Right forelimb (tissue), 1 donor: ENCODE data around the gene TGIF2.
"Not testable (repeated sequence)": the region's sequence is repeated elsewhere in the genome, so short reads cannot be mapped to it uniquely, and the experiment has no call there.

Experiments used
- DNase-seq: peaks from one replicate; pipeline ENCODE4 v3.0.0-alpha.2; 2018

The TGIF2 gene

GRCh38 chr20:36579996-36580545 lies 6.7 kb downstream of the TGIF2 start:
- no peak for DNase-seq

- no peak for DNase-seq
Observed at GRCh38 chr20:36582322-36582721, 8.9 kb downstream of the TGIF2 start.

- no peak for DNase-seq
Observed at GRCh38 chr20:36582821-36583220, 9.4 kb downstream of the TGIF2 start.

DNA sequence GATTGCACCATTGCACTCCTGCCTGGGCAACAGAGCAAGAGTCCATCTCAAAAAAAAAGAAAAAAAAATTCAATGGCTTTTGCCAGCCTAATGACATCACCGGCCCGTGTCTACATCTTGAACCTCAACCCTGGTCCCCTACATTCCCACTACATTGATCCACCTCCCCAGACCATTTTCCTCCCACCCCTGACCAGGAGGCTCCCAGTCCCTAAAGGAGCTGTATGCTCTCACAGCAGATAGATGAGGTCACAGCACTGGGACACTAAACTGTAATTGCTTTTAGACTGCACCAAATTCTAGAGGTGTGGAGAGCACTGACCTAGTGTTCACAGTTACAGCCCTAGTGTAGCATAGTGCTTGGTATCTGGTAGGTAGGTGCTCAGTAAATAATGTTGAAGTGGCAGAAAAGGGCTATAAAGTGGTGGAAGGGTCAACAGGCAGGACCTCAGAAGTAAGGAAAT lies 10.7 kb downstream of the TGIF2 start:
- DNase-seq: no peak

GRCh38 chr20:36585410-36586125 lies 12.2 kb downstream of the TGIF2 start:
- no peak for DNase-seq

DNA sequence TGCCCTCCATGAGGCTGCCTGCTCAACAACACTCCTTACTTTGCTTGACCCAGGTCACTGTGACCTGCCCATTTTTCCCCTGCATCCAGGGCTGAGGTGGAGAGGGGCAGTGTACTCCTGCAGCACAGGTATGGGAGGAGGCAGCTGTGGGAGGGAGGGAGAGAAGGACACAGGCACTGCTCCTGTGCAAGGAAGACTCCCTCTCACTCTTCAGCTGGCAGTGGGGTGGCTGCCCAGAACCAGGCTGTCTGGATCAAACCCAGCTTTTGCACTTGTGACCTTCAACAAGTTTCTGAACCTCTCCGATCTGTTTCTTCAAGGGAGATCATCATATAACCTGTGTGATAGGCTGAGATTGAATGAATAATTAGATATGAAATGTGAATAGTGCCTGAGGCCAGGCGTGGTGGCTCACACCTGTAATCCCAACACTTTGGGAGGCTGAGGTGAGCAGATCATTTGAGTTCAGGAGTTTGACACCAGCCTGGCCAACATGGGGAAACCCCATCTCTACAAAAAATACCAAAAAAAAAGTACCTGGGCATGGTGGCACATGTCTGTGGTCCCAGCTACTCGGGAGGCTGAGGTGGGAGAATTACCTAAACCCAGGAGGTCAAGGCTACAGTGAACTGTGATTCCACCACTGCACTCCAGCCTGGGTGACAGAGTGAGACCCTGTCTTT lies 14.1 kb downstream of the TGIF2 start:
- DNase-seq: no peak

DNA sequence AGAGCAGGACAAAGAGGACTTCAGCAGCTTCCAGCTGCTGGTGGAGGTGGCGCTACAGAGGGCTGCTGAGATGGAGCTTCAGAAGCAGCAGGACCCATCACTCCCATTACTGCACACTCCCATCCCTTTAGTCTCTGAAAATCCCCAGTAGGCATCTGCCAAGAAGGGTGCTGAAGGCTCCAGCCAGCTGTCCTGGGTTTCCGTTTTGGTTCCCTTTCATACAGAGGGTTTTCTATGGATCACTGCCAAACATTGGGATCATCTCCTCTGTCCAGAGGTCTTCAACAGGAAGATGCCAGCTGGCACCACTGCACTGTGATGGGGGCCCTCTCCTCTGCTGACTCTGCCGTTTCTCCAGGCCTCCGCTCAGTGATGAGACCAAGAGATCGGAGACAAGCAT lies 17.9 kb downstream of the TGIF2 start:
- no peak for DNase-seq

DNA sequence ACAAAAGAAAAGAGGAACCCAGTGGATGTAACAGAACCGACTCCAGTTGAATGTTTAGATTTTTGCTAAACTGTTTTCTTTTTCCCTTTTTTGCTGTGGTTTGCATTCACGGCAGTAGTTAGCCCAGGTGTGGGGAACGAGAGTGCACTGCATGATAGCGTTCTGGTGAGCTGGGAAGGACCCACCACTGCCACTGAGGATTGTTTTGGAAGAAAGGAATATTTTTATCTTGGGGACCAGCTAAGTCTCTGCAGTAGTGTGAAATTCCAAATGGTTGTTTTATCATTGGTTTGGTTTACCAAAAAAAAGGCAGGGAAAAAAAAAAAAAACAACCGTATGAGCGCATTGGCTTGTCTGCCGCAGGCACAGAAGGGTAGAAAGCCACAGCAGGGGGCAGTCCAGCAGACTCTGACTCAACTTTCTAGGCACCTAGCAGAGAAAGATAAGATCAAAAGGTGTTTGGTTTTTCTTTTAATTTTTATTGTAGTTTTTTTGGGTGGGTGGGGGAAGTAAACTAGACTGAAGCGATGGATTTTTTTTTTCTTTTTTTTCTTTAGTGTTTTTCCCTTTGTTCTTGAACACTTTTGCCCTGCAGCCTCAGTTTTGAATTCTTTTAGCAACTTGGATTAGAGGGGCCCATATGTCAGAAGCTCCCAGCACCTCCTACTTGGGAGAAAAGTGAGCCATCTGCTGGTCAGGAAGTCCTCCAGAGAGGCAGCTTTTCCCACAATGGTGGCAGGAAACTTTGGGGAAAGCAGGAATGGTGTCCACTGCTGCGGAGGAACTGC lies 18.7 kb downstream of the TGIF2 start:
- no peak for DNase-seq

DNA sequence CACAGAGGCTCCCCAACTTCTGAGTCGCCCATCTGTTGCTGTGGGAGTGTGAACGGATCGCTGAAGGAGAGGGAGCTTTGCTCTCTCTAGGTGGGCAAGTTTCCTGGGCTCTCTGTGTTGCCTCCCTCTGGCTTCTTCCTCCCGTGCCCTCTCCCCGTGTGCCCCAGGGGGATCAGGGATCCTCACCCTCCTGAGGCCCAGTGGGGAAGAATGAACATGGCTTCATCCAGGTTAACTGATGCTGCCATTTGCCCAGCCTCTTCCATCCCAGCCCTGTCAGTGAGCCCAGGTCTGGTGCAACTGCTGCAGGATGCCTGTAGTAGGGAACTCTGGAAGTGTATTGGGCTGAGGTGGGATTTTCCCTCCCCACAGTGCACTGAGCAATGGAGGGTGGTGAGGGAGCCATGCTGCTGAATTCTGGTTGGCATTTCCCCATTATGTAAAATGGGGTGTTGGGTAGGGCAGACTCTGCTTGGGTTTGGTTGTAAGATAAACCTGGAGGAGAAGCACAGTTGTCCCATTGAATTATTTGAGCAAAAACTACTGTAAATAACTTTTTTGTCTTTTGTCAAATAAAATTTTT lies 20.0 kb downstream of the TGIF2 start:
- DNase-seq: no peak

- DNase-seq: no peak
Observed at GRCh38 chr20:36599912-36600345, 26.5 kb downstream of the TGIF2 start.

GRCh38 chr20:36601540-36601939 lies 28.1 kb downstream of the TGIF2 start:
- no peak for DNase-seq

- DNase-seq: peak; percentile 48
Observed at GRCh38 chr20:36604952-36605398, 31.6 kb downstream of the TGIF2 start.

DNA sequence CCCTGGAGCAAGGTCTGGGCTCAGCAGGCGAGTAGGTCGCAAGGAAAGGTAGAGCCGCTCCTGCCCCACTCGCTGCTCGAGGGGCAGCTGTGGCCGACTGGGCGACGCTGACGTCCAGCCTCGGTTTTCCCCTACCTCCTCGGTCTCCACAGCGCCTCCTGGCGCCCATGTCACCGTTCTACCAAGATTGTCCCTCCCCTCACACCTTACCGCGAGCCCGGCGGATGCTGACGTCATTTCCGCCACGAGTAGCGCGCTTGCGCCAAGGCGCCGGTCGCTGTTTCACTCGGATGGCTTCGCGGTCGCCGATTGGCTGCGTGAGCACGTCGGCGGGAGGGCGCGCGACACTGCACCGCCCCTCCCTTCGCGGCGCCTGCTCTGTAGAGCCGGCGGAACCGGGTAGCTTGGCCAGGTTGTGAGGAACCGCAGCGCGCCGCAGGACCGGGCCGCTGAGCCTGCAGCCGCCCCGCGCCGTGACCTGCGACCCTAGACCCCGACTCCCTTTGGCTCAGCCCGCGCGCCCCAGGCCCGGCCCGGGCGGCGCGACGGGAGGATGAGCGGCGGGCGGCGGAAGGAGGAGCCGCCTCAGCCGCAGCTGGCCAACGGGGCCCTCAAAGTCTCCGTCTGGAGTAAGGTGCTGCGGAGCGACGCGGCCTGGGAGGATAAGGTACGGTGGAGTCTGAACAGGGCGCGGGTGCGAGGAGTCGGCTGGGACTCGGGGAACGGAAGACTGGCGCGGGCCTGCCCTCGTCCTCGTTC lies 32.2 kb downstream of the TGIF2 start, which contains the start of gene RAB5IF:
TSS of gene RAB5IF (plus strand) at position 381 of the 759 bp plus-strand sequence. CDS start at position 554, 173 bp downstream.
- peak; percentile 99 for DNase-seq

GRCh38 chr20:36606158-36607066 lies 33.0 kb downstream of the TGIF2 start:
- peak; percentile 52 for DNase-seq

DNA sequence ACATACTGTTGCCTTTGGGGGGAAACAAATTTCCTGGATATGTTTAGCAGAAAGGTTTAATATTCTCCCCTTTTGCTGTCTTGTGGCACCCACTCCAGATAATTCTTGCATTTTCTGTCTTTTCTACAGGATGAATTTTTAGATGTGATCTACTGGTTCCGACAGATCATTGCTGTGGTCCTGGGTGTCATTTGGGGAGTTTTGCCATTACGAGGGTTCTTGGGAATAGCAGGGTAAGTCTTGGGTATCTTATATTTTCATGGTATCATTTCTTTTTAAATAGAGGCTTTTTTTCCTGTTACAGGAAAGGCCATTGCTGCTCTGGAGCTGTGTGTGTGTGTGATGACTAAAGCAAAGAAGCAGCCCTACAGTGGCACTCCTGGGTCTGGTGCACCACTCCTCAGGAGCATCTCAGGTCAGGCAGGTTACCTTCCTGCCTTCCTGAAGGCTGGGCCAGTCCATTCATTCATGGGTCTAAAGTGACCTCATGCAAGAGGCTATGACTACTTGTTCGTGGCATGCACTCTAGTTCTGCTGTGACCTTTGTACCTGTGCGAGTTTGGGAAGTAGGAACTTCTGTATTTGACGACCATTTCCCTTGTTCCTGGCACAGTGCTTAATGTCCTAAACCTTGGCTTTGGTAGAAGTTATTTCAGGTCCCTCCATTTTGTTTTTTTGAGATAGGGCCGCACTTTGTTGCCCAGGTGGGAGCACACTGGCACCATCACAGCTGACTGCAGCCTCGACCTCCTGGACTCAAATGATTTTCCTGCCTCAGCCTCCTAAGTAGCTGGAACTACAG lies 34.4 kb downstream of the TGIF2 start:
- DNase-seq: no peak

GRCh38 chr20:36608388-36608728 lies 35.0 kb downstream of the TGIF2 start:
- DNase-seq: not testable (repeated sequence)

DNA sequence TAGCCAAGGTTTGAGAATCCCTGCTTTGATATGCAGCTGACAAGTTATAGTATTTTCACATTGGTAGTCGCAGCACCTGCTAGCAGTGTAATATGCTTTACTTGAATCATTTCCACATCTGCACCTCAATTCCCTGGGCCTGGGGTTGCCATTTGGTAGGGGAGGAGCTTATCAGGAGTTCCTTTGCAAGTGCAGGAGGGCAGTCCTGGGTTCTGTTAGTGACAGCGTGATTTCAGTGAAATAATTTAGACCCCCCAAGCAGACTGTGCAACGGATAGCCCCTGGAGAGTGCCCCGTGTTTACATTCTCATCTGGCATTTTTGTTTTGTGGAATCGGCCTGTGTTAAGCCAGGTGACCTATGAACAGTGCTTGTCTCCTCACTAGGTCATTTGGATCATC lies 38.2 kb downstream of the TGIF2 start:
- no peak for DNase-seq

DNA sequence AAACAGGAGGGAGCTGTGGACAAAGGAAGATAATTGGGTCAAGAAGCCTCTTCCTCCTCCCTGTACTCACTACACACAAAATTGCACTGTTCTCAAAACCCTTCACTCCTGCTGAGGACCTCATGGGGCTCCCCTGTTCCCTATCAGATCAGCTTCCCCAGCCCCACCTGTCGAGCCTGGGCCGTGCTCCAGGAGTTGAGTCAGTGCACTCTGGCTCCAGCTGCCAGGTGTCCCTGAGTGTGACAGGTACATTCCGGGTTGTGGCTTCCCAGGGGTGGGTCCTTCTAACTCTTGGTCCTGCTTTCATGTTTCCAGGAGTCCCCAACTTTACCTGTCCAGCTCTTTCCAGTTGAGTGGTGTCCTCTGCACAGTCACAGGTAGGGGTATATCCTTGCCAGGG lies 40.6 kb downstream of the TGIF2 start:
- DNase-seq: no peak

- no peak for DNase-seq
Observed at GRCh38 chr20:36614781-36615557, 41.6 kb downstream of the TGIF2 start.
